PC-9 (cell line): ENCODE measurements around the gene ING5.

Source experiments
- CTCF ChIP-seq: fragments of 200-600 bp; sonication (generic); conservative IDR thresholded peaks from 2 replicates; pipeline ENCODE4 v1.6.1; 2017; ENCODE audit warnings: mixed run types, antibody characterized with exemption, mild to moderate bottlenecking, moderate library complexity
- EZH2 ChIP-seq: fragments of 200-600 bp; sonication (generic); IDR thresholded peaks from 2 replicates; pipeline ENCODE4 v1.8.0; 2017; ENCODE audit warnings: antibody characterized with exemption, low read depth

GRCh38 chr2:241752253-241752652 lies 50.4 kb downstream of the ING5 start:
- TF ChIP-seq CTCF (no peak), EZH2 (no peak)
